Measurements from ENCODE around the gene TRAPPC10.

- TF ChIP-seq EZH2 (IDR thresholded peaks at IDR 0.05; ENCODE audit: borderline replicate concordance) (no peak), CTCF (IDR thresholded peaks at IDR 0.05; ENCODE audit: poor library complexity) (no peak), EZH2phosphoT487 (IDR thresholded peaks at IDR 0.05; ENCODE audit: low read depth, severe bottlenecking, unreplicated experiment) (no peak)
Measured at GRCh38 chr21:44072111-44072510, 60.0 kb downstream of the TRAPPC10 start.

Data from hepatocyte (in vitro differentiated cells).